Measurements from ENCODE around the gene DST.
"Not testable (repeated sequence)": the region's sequence is repeated elsewhere in the genome, so short reads cannot be mapped to it uniquely, and the experiment has no call there.

The DST gene

GRCh38 chr6:56663344-56663743 lies 20.7 kb upstream of the DST start:
- DNase-seq (ENCODE audit: low read depth in 2 of 2), result no peak

GRCh38 chr6:56661338-56661737 lies 18.6 kb upstream of the DST start:
- not testable (repeated sequence) for DNase-seq (ENCODE audit: low read depth in 2 of 2)

- no peak for DNase-seq (ENCODE audit: low read depth in 2 of 2)
Observed at GRCh38 chr6:56660381-56660730, 17.7 kb upstream of the DST start.

GRCh38 chr6:56659721-56660380 lies 17.2 kb upstream of the DST start:
- no peak for DNase-seq (ENCODE audit: low read depth in 2 of 2)

- no peak for DNase-seq (ENCODE audit: low read depth in 2 of 2)
Observed at GRCh38 chr6:56658326-56658725, 15.6 kb upstream of the DST start.

- no peak for DNase-seq (ENCODE audit: low read depth in 2 of 2)
Observed at GRCh38 chr6:56657354-56657753, 14.7 kb upstream of the DST start.

- DNase-seq (ENCODE audit: low read depth in 2 of 2), result no peak
Observed at GRCh38 chr6:56656466-56656865, 13.8 kb upstream of the DST start.

GRCh38 chr6:56655996-56656395 lies 13.3 kb upstream of the DST start:
- no peak for DNase-seq (ENCODE audit: low read depth in 2 of 2)

GRCh38 chr6:56655249-56655648 lies 12.6 kb upstream of the DST start:
- DNase-seq (ENCODE audit: low read depth in 2 of 2), result no peak

- no peak for DNase-seq (ENCODE audit: low read depth in 2 of 2)
Observed at GRCh38 chr6:56652994-56653393, 10.3 kb upstream of the DST start.

GRCh38 chr6:56652231-56652630 lies 9.5 kb upstream of the DST start:
- no peak for DNase-seq (ENCODE audit: low read depth in 2 of 2)

GRCh38 chr6:56650191-56650590 lies 7.5 kb upstream of the DST start:
- no peak for DNase-seq (ENCODE audit: low read depth in 2 of 2)

GRCh38 chr6:56649782-56650181 lies 7.1 kb upstream of the DST start:
- DNase-seq (ENCODE audit: low read depth in 2 of 2), result no peak

- no peak for DNase-seq (ENCODE audit: low read depth in 2 of 2)
Observed at GRCh38 chr6:56649053-56649769, 6.5 kb upstream of the DST start.

- DNase-seq (ENCODE audit: low read depth in 2 of 2), result no peak
Observed at GRCh38 chr6:56647172-56647762, 4.6 kb upstream of the DST start.

GRCh38 chr6:56644366-56644765 lies 1.7 kb upstream of the DST start:
- no peak for DNase-seq (ENCODE audit: low read depth in 2 of 2)

GRCh38 chr6:56643379-56644089 lies 845 bp upstream of the DST start:
- no peak for DNase-seq (ENCODE audit: low read depth in 2 of 2)

- no peak for DNase-seq (ENCODE audit: low read depth in 2 of 2)
Observed at GRCh38 chr6:56640374-56640773, 2.3 kb downstream of the DST start.

GRCh38 chr6:56638760-56639159 lies 3.9 kb downstream of the DST start:
- no peak for DNase-seq (ENCODE audit: low read depth in 2 of 2)

- no peak for DNase-seq (ENCODE audit: low read depth in 2 of 2)
Observed at GRCh38 chr6:56637640-56638039, 5.0 kb downstream of the DST start.

- no peak for DNase-seq (ENCODE audit: low read depth in 2 of 2)
Observed at GRCh38 chr6:56628105-56628504, 14.6 kb downstream of the DST start.

GRCh38 chr6:56625356-56625755 lies 17.3 kb downstream of the DST start:
- DNase-seq (ENCODE audit: low read depth in 2 of 2), result no peak

- no peak for DNase-seq (ENCODE audit: low read depth in 2 of 2)
Observed at GRCh38 chr6:56624728-56625069, 18.0 kb downstream of the DST start.
